ENCODE data around the gene NRBP1. TPM values are rescaled to one million over a fixed set of nuclear protein-coding genes. Genes with fewer than 3 reads are reported as not detected.

The NRBP1 gene
- total and polyA plus RNA-seq, 9 of the 15 experiments (the other 6 are each of a cell fraction or from before 2014, with no cell fraction given), result 2.9 to 84.5 (median 36.9) TPM

DNA sequence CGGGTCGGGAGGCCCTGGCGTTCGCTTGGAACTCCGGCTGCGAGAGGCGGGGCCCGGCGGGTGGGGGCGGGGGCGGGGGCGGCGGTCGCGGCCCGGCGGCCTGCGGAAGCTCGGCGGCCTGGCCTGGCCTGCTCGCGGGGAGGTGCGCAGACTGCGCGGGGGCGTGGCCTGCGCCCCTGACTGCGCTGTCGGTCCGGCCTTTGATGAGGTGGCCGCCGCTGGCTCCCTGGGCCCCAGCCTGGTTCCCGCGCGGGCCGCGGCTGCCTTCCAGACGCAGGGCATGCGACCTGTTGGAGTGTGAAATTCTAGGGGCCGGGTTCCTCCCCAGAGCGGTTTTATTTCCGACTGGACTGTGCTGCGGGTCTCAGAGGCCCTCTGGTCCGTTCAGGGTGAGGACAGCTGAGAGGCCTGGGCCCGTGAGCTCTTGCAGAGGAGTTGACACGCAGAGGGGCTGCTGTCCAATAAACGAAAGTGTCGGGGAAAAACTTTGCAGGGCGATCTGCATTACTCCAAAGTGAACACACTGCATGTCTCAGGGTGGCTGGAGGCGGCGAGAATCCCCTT, 629 bp downstream of the NRBP1 start (continued):
- TF ChIP-seq, protein P1, sequence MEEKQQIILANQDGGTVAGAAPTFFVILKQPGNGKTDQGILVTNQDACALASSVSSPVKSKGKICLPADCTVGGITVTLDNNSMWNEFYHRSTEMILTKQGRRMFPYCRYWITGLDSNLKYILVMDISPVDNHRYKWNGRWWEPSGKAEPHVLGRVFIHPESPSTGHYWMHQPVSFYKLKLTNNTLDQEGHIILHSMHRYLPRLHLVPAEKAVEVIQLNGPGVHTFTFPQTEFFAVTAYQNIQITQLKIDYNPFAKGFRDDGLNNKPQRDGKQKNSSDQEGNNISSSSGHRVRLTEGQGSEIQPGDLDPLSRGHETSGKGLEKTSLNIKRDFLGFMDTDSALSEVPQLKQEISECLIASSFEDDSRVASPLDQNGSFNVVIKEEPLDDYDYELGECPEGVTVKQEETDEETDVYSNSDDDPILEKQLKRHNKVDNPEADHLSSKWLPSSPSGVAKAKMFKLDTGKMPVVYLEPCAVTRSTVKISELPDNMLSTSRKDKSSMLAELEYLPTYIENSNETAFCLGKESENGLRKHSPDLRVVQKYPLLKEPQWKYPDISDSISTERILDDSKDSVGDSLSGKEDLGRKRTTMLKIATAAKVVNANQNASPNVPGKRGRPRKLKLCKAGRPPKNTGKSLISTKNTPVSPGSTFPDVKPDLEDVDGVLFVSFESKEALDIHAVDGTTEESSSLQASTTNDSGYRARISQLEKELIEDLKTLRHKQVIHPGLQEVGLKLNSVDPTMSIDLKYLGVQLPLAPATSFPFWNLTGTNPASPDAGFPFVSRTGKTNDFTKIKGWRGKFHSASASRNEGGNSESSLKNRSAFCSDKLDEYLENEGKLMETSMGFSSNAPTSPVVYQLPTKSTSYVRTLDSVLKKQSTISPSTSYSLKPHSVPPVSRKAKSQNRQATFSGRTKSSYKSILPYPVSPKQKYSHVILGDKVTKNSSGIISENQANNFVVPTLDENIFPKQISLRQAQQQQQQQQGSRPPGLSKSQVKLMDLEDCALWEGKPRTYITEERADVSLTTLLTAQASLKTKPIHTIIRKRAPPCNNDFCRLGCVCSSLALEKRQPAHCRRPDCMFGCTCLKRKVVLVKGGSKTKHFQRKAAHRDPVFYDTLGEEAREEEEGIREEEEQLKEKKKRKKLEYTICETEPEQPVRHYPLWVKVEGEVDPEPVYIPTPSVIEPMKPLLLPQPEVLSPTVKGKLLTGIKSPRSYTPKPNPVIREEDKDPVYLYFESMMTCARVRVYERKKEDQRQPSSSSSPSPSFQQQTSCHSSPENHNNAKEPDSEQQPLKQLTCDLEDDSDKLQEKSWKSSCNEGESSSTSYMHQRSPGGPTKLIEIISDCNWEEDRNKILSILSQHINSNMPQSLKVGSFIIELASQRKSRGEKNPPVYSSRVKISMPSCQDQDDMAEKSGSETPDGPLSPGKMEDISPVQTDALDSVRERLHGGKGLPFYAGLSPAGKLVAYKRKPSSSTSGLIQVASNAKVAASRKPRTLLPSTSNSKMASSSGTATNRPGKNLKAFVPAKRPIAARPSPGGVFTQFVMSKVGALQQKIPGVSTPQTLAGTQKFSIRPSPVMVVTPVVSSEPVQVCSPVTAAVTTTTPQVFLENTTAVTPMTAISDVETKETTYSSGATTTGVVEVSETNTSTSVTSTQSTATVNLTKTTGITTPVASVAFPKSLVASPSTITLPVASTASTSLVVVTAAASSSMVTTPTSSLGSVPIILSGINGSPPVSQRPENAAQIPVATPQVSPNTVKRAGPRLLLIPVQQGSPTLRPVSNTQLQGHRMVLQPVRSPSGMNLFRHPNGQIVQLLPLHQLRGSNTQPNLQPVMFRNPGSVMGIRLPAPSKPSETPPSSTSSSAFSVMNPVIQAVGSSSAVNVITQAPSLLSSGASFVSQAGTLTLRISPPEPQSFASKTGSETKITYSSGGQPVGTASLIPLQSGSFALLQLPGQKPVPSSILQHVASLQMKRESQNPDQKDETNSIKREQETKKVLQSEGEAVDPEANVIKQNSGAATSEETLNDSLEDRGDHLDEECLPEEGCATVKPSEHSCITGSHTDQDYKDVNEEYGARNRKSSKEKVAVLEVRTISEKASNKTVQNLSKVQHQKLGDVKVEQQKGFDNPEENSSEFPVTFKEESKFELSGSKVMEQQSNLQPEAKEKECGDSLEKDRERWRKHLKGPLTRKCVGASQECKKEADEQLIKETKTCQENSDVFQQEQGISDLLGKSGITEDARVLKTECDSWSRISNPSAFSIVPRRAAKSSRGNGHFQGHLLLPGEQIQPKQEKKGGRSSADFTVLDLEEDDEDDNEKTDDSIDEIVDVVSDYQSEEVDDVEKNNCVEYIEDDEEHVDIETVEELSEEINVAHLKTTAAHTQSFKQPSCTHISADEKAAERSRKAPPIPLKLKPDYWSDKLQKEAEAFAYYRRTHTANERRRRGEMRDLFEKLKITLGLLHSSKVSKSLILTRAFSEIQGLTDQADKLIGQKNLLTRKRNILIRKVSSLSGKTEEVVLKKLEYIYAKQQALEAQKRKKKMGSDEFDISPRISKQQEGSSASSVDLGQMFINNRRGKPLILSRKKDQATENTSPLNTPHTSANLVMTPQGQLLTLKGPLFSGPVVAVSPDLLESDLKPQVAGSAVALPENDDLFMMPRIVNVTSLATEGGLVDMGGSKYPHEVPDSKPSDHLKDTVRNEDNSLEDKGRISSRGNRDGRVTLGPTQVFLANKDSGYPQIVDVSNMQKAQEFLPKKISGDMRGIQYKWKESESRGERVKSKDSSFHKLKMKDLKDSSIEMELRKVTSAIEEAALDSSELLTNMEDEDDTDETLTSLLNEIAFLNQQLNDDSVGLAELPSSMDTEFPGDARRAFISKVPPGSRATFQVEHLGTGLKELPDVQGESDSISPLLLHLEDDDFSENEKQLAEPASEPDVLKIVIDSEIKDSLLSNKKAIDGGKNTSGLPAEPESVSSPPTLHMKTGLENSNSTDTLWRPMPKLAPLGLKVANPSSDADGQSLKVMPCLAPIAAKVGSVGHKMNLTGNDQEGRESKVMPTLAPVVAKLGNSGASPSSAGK (IDR thresholded peaks at IDR 0.05), result peak; percentile 49
- TF ChIP-seq DDX20 (tag; IDR thresholded peaks at IDR 0.05; ENCODE audit: low read depth) (no peak), RB1 (IDR thresholded peaks at IDR 0.05; ENCODE audit: low read depth) (peak; percentile 76; the same call in 1 of the 2 replicates), SRSF3 (IDR thresholded peaks at IDR 0.05; ENCODE audit: insufficient read depth, low read length) (no peak), TBP (optimal IDR thresholded peaks at IDR 0.05; ENCODE audit: low read depth, low read length) (peak; percentile 64), TRIM28 (IDR thresholded peaks at IDR 0.05) (no peak), TCF7 (IDR thresholded peaks at IDR 0.05; ENCODE audit: borderline replicate concordance) (peak; percentile 94), DMBX1 (CRISPR knock-in tag; IDR thresholded peaks at IDR 0.05; ENCODE audit: borderline replicate concordance) (no peak), ZNF589 (CRISPR knock-in tag; IDR thresholded peaks at IDR 0.05; ENCODE audit: low read depth) (no peak), U2AF1 (optimal IDR thresholded peaks at IDR 0.05; ENCODE audit: low read depth, low read length) (no peak), CREBBP (IDR thresholded peaks at IDR 0.05; ENCODE audit: low read depth, low read length) (no peak), MYNN (IDR thresholded peaks at IDR 0.05) (no peak), MYNN (CRISPR knock-in tag; IDR thresholded peaks at IDR 0.05) (no peak), ZNF444 (CRISPR knock-in tag; IDR thresholded peaks at IDR 0.05) (no peak), SAFB (IDR thresholded peaks at IDR 0.05; ENCODE audit: borderline replicate concordance, low read depth, low read length) (no peak), ZNF282 (CRISPR knock-in tag; IDR thresholded peaks at IDR 0.05) (no peak), MCM5 (IDR thresholded peaks at IDR 0.05; ENCODE audit: low read depth) (no peak), NR3C1 (CRISPR knock-in tag; IDR thresholded peaks at IDR 0.05) (0 out of 2 replicates have a peak, but pooled peaks have one; percentile 3), NFXL1 (CRISPR knock-in tag; IDR thresholded peaks at IDR 0.05) (no peak), NR4A1 (CRISPR knock-in tag; IDR thresholded peaks at IDR 0.05) (no peak), NR4A1 (tag; IDR thresholded peaks at IDR 0.05) (no peak)

All from K562 (cell line).